Measurements from ENCODE around the gene NADSYN1. TPM values are rescaled to one million over a fixed set of nuclear protein-coding genes. Genes with fewer than 3 reads are reported as not detected.

Gene NADSYN1
- total RNA-seq, 3 donors from 2014 or later (not counting 1 experiment from before 2014, with no cell fraction given) = 134 to 156 (median 150) TPM

DNA sequence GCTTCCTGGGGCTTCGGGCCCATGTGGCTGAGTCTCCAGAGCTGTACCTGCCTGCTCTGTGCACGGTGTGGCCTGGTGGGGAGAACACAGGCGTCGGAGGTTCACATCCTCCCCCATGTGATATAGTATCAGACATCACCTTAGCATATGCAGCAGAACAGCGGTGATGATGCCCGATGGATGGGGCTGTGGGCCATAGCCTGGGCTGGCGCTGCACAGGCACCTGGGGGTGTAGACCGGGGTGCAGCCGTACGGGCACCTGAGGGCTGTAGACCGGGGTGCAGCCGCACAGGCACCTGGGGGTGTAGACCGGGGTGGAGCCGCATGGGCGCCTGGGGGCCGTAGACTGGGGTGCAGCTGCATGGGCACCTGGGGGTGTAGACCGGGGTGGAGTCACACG, 29.2 kb downstream of the NADSYN1 start:
- no peak overlapping the region for H3K27ac Mint-ChIP-seq
- no peak overlapping the region for H3K27ac ChIP-seq (ENCODE audit: low read length)

DNA sequence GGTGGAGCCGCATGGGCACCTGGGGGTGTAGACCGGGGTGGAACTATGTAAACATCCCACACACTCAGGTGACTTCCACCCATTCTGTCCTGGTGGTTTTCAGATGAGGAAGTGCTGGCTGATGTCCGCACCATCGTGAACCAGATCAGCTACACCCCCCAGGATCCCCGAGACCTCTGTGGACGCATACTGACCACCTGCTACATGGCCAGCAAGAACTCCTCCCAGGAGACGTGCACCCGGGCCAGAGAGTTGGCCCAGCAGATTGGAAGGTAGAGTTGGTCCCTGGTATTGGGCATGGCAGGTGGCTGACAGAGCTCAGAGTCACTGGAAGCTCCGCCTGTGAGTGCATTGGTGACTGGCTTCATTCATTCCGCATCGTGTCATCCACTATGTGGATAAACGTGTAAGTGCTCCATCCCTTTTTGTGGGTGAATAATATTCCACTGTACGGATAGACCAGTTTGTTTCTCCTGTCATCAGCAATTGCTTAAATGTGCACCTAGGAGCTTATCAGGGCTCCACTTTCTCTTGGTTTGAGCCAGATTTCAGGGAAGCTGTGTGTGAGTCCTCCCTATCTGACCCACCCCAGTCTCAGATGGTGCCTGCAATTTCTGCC, 29.9 kb downstream of the NADSYN1 start:
- intact Hi-C loops (cut with micrococcal nuclease) = no loop called here
- Histone ChIP-seq H3K36me3 (ENCODE audit: control insufficient read depth, insufficient read depth, low read length) (peaks cover 71% of the 10 kb centered on the region), H3K9me3 (ENCODE audit: control insufficient read depth, insufficient read depth, low read length) (no peaks in the 10 kb centered on the region), H3K4me1 (ENCODE audit: control insufficient read depth, insufficient read depth, low read length) (no peaks in the 10 kb centered on the region), H3K27me3 (ENCODE audit: control insufficient read depth, insufficient read depth, low read length) (no peaks in the 10 kb centered on the region), H3K4me3 (ENCODE audit: low read length) (no peak overlapping the region), H3K27ac (ENCODE audit: low read length) (no peak overlapping the region)
- H3K4me3 Mint-ChIP-seq = no peak overlapping the region
- H3K4me1 Mint-ChIP-seq = peaks cover 0 to 14% of the 10 kb centered on the region in 2 donors
- DNase-seq = no peak
- no peaks in the 10 kb centered on the region for H3K27me3 Mint-ChIP-seq (ENCODE audit: low read depth in 2 of 2)
- no peak for ATAC-seq
- H3K27ac Mint-ChIP-seq = no peak overlapping the region
- TF ChIP-seq, protein P1, sequence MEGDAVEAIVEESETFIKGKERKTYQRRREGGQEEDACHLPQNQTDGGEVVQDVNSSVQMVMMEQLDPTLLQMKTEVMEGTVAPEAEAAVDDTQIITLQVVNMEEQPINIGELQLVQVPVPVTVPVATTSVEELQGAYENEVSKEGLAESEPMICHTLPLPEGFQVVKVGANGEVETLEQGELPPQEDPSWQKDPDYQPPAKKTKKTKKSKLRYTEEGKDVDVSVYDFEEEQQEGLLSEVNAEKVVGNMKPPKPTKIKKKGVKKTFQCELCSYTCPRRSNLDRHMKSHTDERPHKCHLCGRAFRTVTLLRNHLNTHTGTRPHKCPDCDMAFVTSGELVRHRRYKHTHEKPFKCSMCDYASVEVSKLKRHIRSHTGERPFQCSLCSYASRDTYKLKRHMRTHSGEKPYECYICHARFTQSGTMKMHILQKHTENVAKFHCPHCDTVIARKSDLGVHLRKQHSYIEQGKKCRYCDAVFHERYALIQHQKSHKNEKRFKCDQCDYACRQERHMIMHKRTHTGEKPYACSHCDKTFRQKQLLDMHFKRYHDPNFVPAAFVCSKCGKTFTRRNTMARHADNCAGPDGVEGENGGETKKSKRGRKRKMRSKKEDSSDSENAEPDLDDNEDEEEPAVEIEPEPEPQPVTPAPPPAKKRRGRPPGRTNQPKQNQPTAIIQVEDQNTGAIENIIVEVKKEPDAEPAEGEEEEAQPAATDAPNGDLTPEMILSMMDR (IDR thresholded peaks at IDR 0.05) = no peak
- 99% methylated on average over 13 of the region's 13 CpGs for WGBS (ENCODE audit: insufficient coverage)
- peaks cover 18% of the 10 kb centered on the region for H3K36me3 Mint-ChIP-seq
- H3K9me3 Mint-ChIP-seq = no peaks in the 10 kb centered on the region

More for the DNA sequence above, 29.2 kb downstream of the NADSYN1 start:
- no peaks in the 10 kb centered on the region for H3K4me1 ChIP-seq (ENCODE audit: control insufficient read depth, insufficient read depth, low read length)
- intact Hi-C loops (cut with micrococcal nuclease) = no loop called here
- no peaks in the 10 kb centered on the region for H3K9me3 Mint-ChIP-seq
- TF ChIP-seq, protein P1 (IDR thresholded peaks at IDR 0.05) = no peak
- H3K4me3 Mint-ChIP-seq = no peak overlapping the region
- H3K9me3 ChIP-seq (ENCODE audit: control insufficient read depth, insufficient read depth, low read length) = no peaks in the 10 kb centered on the region
- H3K4me1 Mint-ChIP-seq = peaks cover 0 to 14% of the 10 kb centered on the region in 2 donors
- H3K27me3 ChIP-seq (ENCODE audit: control insufficient read depth, insufficient read depth, low read length) = no peaks in the 10 kb centered on the region
- H3K27me3 Mint-ChIP-seq (ENCODE audit: low read depth in 2 of 2) = no peaks in the 10 kb centered on the region
- no peak for DNase-seq
- H3K36me3 Mint-ChIP-seq = peaks cover 18% of the 10 kb centered on the region
- WGBS (ENCODE audit: insufficient coverage) = 98% methylated on average over 18 of the region's 18 CpGs
- H3K36me3 ChIP-seq (ENCODE audit: control insufficient read depth, insufficient read depth, low read length) = peaks cover 76% of the 10 kb centered on the region
- no peak overlapping the region for H3K4me3 ChIP-seq (ENCODE audit: low read length)
- no peak for ATAC-seq

DNA sequence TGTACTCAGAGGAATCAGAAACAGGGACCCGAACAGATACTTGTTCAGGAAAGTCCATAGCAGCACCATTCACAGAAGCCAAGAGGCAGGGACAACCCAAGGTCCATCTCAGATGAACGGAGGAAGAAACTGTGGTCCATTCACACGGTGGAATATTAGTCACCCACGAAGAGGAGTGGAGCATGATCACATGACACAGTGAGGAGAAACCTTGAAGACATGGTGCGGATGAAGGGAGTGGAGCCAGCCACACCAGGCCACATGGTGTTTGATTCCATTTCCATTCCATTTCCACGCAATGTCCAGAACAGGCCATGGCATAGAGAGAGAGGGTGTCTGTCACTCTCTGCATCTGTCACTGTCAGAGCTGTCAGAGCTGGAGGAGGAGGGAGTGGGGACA, 30.7 kb downstream of the NADSYN1 start:
- ATAC-seq (no peak), DNase-seq (no peak)
- Mint-ChIP-seq H3K4me3 (no peak overlapping the region), H3K4me1 (peaks cover 0 to 14% of the 10 kb centered on the region in 2 donors), H3K36me3 (peaks cover 18% of the 10 kb centered on the region), H3K27ac (no peak overlapping the region), H3K27me3 (ENCODE audit: low read depth in 2 of 2) (no peaks in the 10 kb centered on the region), H3K9me3 (no peaks in the 10 kb centered on the region)
- Histone ChIP-seq H3K4me1 (ENCODE audit: control insufficient read depth, insufficient read depth, low read length) (no peaks in the 10 kb centered on the region), H3K27me3 (ENCODE audit: control insufficient read depth, insufficient read depth, low read length) (no peaks in the 10 kb centered on the region), H3K36me3 (ENCODE audit: control insufficient read depth, insufficient read depth, low read length) (peaks cover 71% of the 10 kb centered on the region), H3K9me3 (ENCODE audit: control insufficient read depth, insufficient read depth, low read length) (no peaks in the 10 kb centered on the region), H3K4me3 (ENCODE audit: low read length) (no peak overlapping the region), H3K27ac (ENCODE audit: low read length) (no peak overlapping the region)
- TF ChIP-seq, protein P1 (IDR thresholded peaks at IDR 0.05) = no peak
- WGBS (ENCODE audit: insufficient coverage) = 94% methylated on average over 6 of the region's 6 CpGs
- intact Hi-C loops (cut with micrococcal nuclease) = no loop called here

All from natural killer cell (primary cell).